GM19395 (cell line): ENCODE measurements around the gene CSNK1G1.
"Not testable (repeated sequence)": the region's sequence is repeated elsewhere in the genome, so short reads cannot be mapped to it uniquely, and the experiment has no call there.

Source experiments
- ATAC-seq: cut with Tn5 transposase; IDR thresholded peaks from one replicate; pipeline ENCODE4 v1.9.1; 2021; ENCODE audit warnings: mild to moderate bottlenecking, moderate library complexity; ENCODE audit not compliant: unreplicated experiment

CSNK1G1 gene

GRCh38 chr15:64289550-64289949 is 66.4 kb downstream of the CSNK1G1 start:
- ATAC-seq = no peak

GRCh38 chr15:64288999-64289398 is 67.0 kb downstream of the CSNK1G1 start:
- ATAC-seq = no peak

GRCh38 chr15:64288577-64288976 is 67.4 kb downstream of the CSNK1G1 start:
- ATAC-seq = no peak

- no peak for ATAC-seq
Observed at GRCh38 chr15:64287953-64288352, 68.0 kb downstream of the CSNK1G1 start.

GRCh38 chr15:64286473-64286872 is 69.5 kb downstream of the CSNK1G1 start:
- ATAC-seq = no peak

- no peak for ATAC-seq
Observed at GRCh38 chr15:64285871-64286270, 70.1 kb downstream of the CSNK1G1 start.

- no peak for ATAC-seq
Observed at GRCh38 chr15:64285150-64285549, 70.8 kb downstream of the CSNK1G1 start.

GRCh38 chr15:64284042-64284441 is 71.9 kb downstream of the CSNK1G1 start:
- ATAC-seq = no peak

GRCh38 chr15:64282701-64283100 is 73.3 kb downstream of the CSNK1G1 start:
- ATAC-seq = no peak

- no peak for ATAC-seq
Observed at GRCh38 chr15:64279131-64279530, 76.8 kb downstream of the CSNK1G1 start.

- ATAC-seq = no peak
Observed at GRCh38 chr15:64275934-64276333, 80.0 kb downstream of the CSNK1G1 start.

GRCh38 chr15:64274341-64274950 is 81.5 kb downstream of the CSNK1G1 start:
- no peak for ATAC-seq

GRCh38 chr15:64267331-64267973 is 88.5 kb downstream of the CSNK1G1 start:
- ATAC-seq = no peak

GRCh38 chr15:64265188-64265587 is 90.8 kb downstream of the CSNK1G1 start:
- not testable (repeated sequence) for ATAC-seq

GRCh38 chr15:64264502-64264901 is 91.5 kb downstream of the CSNK1G1 start:
- ATAC-seq = no peak

GRCh38 chr15:64263567-64263966 is 92.4 kb downstream of the CSNK1G1 start:
- no peak for ATAC-seq

GRCh38 chr15:64256051-64256450 is 99.9 kb downstream of the CSNK1G1 start:
- ATAC-seq = no peak

GRCh38 chr15:64251658-64252057 is 104.3 kb downstream of the CSNK1G1 start:
- ATAC-seq = no peak

GRCh38 chr15:64251121-64251520 is 104.9 kb downstream of the CSNK1G1 start:
- ATAC-seq = no peak

- no peak for ATAC-seq
Observed at GRCh38 chr15:64249883-64250575, 105.9 kb downstream of the CSNK1G1 start.

- no peak for ATAC-seq
Observed at GRCh38 chr15:64249406-64249805, 106.6 kb downstream of the CSNK1G1 start.

GRCh38 chr15:64247906-64248541 is 107.9 kb downstream of the CSNK1G1 start:
- ATAC-seq = peak; percentile 67
